OCI-LY3 (cell line): ENCODE data around the gene DRD4.
"Not testable (repeated sequence)": the region's sequence is repeated elsewhere in the genome, so short reads cannot be mapped to it uniquely, and the experiment has no call there.

Experiments
- H2AFZ ChIP-seq: fragments of 200-600, 300-600 bp; shearing (Covaris generic); 2 replicates; pipeline ENCODE4 v1.6.0; 2014; ENCODE audit warnings: antibody characterized with exemption, low read depth, low read length
- H3K27ac ChIP-seq: fragments of 200-600, 300-600 bp; sonication (generic); 2 replicates; pipeline ENCODE4 v1.5.1; 2014; ENCODE audit warnings: mild to moderate bottlenecking, low read length, moderate library complexity, mixed read lengths
- H3K27me3 ChIP-seq: fragments of 200-600, 300-600 bp; sonication (generic); 2 replicates; pipeline ENCODE4 v1.6.1; 2014; ENCODE audit warnings: low read depth, low read length, mixed read lengths
- H3K36me3 ChIP-seq: fragments of 200-600, 300-600 bp; sonication (generic); replicated peaks from 2 replicates; pipeline ENCODE3; 2014; ENCODE audit warnings: low read depth, low read length, mixed read lengths
- H3K4me1 ChIP-seq: fragments of 300-600, 200-600 bp; sonication (generic); 2 replicates; pipeline ENCODE4 v1.6.1; 2014; ENCODE audit warnings: low read length, mixed read lengths
- H3K4me2 ChIP-seq: fragments of 200-600, 300-600 bp; sonication (generic); 2 replicates; pipeline ENCODE4 v1.6.1; 2014; ENCODE audit warnings: low read length, mixed read lengths
- H3K4me3 ChIP-seq: fragments of 300-600, 200-600 bp; sonication (generic); 2 replicates; pipeline ENCODE4 v1.5.1; 2014; ENCODE audit warnings: antibody characterized with exemption, mild to moderate bottlenecking, low read length, moderate library complexity
- H3K79me2 ChIP-seq: fragments of 300-600, 200-600 bp; shearing (Covaris generic); 2 replicates; pipeline ENCODE4 v1.6.1; 2014; ENCODE audit warnings: mild to moderate bottlenecking, low read length, mixed read lengths
- H3K9ac ChIP-seq: fragments of 300-600, 200-600 bp; shearing (Covaris generic); 2 replicates; pipeline ENCODE4 v1.6.0; 2014; ENCODE audit warnings: mild to moderate bottlenecking, low read length, moderate library complexity
- H3K9me3 ChIP-seq: fragments of 200-600, 300-600 bp; shearing (Covaris generic); 2 replicates; pipeline ENCODE4 v1.6.1; 2014; ENCODE audit warnings: low read length, mixed read lengths; ENCODE audit not compliant: insufficient read depth
- H4K20me1 ChIP-seq: fragments of 200-600, 300-600 bp; sonication (generic); 2 replicates; pipeline ENCODE4 v1.6.1; 2016; ENCODE audit warnings: low read length, mixed read lengths; ENCODE audit not compliant: insufficient read depth
- EZH2phosphoT487 ChIP-seq: fragments of 200-600 bp; shearing (Covaris generic); IDR thresholded peaks from 2 replicates; pipeline ENCODE4 v1.6.1; 2018; ENCODE audit warnings: antibody characterized with exemption, mixed run types, low read depth
- TF ChIP-seq, protein P1 (sequence below): fragments of 200-600, 300-600 bp; sonication (generic); IDR thresholded peaks from 2 replicates; pipeline ENCODE4 v1.5.1; 2014; ENCODE audit warnings: antibody characterized with exemption, low read length, low read depth

DRD4 gene

DNA sequence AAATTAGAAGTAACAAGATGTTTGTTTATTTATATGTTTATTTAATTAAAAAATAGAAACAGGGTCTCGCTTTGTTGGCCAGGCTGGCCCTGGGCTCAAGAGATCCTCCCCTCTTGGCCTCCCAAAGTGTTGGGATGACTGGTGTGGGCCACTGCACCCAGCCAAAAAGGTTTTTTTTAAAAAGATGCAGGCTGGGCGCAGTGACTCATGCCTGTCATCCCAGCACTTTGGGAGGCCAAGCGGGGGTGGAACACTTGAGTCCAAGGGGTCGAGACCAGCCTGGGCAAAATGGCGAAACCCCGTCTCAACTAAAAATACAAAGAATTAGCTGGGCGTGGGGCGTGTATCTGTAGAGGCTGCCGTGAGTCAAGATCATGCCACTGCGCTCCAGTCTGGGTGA, 13.4 kb downstream of the DRD4 start:
- Histone ChIP-seq H4K20me1 (no peaks in the 10 kb centered on the region), H3K27ac (no peak overlapping the region)

DNA sequence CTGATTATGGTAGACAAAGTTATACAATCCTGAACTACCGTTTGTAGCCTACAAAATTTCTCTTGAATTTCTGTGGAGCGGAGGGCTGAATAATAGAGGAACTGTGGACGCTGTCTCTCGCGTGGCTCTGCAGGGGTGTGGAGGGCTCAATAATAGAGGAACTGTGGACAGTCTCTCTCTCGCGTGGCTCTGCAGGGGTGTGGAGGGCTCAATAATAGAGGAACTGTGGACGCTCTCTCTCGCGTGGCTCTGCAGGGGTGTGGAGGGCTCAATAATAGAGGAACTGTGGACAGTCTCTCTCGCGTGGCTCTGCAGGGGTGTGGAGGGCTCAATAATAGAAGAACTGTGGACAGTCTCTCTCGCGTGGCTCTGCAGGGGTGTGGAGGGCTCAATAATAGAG, 16.1 kb downstream of the DRD4 start:
- not testable (repeated sequence) for H2AFZ ChIP-seq, H3K79me2 ChIP-seq, H3K9me3 ChIP-seq, H3K4me1 ChIP-seq, H3K4me3 ChIP-seq, H3K9ac ChIP-seq, H4K20me1 ChIP-seq, H3K27ac ChIP-seq, H3K36me3 ChIP-seq, H3K4me2 ChIP-seq, H3K27me3 ChIP-seq

More for the DNA sequence above, 13.4 kb downstream of the DRD4 start:
- Histone ChIP-seq H3K9ac (no peak overlapping the region), H3K4me2 (no peak overlapping the region), H3K36me3 (peaks cover 6% of the 10 kb centered on the region), H3K9me3 (no peaks in the 10 kb centered on the region), H3K4me1 (no peaks in the 10 kb centered on the region), H2AFZ (no peak overlapping the region), H3K79me2 (no peaks in the 10 kb centered on the region), H3K4me3 (no peak overlapping the region), H3K27me3 (no peaks in the 10 kb centered on the region)
- TF ChIP-seq, protein P1, sequence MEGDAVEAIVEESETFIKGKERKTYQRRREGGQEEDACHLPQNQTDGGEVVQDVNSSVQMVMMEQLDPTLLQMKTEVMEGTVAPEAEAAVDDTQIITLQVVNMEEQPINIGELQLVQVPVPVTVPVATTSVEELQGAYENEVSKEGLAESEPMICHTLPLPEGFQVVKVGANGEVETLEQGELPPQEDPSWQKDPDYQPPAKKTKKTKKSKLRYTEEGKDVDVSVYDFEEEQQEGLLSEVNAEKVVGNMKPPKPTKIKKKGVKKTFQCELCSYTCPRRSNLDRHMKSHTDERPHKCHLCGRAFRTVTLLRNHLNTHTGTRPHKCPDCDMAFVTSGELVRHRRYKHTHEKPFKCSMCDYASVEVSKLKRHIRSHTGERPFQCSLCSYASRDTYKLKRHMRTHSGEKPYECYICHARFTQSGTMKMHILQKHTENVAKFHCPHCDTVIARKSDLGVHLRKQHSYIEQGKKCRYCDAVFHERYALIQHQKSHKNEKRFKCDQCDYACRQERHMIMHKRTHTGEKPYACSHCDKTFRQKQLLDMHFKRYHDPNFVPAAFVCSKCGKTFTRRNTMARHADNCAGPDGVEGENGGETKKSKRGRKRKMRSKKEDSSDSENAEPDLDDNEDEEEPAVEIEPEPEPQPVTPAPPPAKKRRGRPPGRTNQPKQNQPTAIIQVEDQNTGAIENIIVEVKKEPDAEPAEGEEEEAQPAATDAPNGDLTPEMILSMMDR: no peak
- no peak for TF ChIP-seq EZH2phosphoT487

DNA sequence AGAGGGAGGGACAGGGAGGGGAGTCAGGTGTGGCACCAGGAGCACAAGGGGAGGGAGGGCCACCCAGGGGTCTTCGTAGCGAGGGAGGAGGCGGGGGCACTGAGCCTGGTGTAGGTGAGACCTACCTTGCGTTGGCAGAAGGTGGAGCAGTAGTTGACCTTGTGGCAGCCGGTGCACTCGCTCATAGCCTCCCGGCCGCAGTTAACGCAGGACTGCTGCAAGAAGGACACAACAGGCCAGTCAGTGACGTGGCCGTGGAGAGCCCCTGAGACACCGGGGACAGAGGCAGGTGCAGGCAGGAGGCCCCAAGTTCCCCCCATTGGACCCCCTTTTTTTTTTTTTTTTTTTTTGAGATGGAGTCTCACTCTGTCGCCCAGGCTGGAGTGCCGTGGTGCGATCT, 16.8 kb downstream of the DRD4 start:
- H3K4me2 ChIP-seq: no peak overlapping the region
- H2AFZ ChIP-seq: no peak overlapping the region
- no peaks in the 10 kb centered on the region for H3K79me2 ChIP-seq
- no peak for TF ChIP-seq EZH2phosphoT487
- TF ChIP-seq, protein P1: no peak
- H3K4me3 ChIP-seq: no peak overlapping the region
- no peak overlapping the region for H3K27ac ChIP-seq
- no peaks in the 10 kb centered on the region for H3K4me1 ChIP-seq
- no peaks in the 10 kb centered on the region for H4K20me1 ChIP-seq
- H3K9ac ChIP-seq: no peak overlapping the region
- H3K27me3 ChIP-seq: no peaks in the 10 kb centered on the region
- H3K9me3 ChIP-seq: no peaks in the 10 kb centered on the region
- peaks cover 6% of the 10 kb centered on the region for H3K36me3 ChIP-seq

DNA sequence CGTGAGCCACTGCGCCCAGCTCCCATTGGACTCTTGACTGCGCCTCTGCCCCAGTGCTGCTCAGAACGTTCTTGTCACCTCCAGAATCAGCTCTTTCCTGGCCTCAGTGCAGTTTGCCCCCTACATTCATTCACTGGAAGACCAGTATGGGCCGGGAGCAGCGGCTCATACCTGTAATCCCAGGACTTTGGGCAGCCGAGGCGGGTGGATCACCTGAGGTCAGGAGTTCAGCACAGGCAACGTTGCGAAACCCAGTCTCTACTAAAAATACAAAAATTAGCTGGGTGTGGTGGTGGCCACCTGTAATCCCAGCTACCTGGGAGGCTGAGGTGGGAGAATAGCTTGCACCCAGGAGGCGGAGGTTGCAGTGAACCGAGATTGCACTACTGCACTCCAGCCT, 17.4 kb downstream of the DRD4 start:
- not testable (repeated sequence) for H3K4me2 ChIP-seq, H2AFZ ChIP-seq, H3K4me3 ChIP-seq, H3K27me3 ChIP-seq, H3K9ac ChIP-seq, H4K20me1 ChIP-seq, H3K4me1 ChIP-seq, H3K27ac ChIP-seq, H3K9me3 ChIP-seq, H3K36me3 ChIP-seq, H3K79me2 ChIP-seq

DNA sequence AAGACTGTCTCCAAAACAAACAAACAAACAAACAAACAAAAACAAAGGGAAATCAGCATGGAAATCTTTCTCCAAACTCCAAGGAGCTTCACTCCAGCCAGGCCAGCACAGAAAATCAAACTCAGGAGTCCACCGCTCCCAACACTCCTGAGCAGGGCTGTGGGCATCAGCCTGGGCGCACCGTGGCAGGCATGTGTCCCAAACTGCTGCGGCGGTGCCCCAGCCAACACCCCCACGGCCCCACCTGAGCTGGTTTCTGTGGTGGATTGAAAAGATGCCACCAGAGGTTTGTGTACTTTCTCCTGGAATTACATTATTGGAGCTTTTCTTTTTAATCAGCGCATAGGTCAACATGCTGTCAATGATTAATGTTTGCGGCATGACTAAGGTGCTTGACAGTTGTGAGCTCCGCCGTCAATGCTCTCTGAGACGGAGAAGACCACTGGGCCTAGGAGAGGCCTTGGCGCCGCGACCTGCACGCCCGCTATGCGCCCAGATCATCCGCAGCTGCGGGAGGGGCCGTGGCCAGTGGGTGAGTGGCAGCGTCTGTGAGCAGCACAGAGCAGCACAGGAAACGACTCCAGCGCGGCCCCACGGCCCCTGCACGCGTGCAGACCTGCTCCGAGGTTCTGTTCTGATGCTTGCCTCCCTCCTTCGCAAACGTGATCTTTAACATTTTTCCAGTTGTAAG, 18.1 kb downstream of the DRD4 start:
- H4K20me1 ChIP-seq: no peaks in the 10 kb centered on the region
- H3K9ac ChIP-seq: no peak overlapping the region
- no peaks in the 10 kb centered on the region for H3K4me1 ChIP-seq
- H3K9me3 ChIP-seq: no peaks in the 10 kb centered on the region
- H3K36me3 ChIP-seq: peaks cover 6% of the 10 kb centered on the region
- TF ChIP-seq EZH2phosphoT487: no peak
- TF ChIP-seq, protein P1: no peak
- no peak overlapping the region for H2AFZ ChIP-seq
- no peaks in the 10 kb centered on the region for H3K27me3 ChIP-seq
- no peak overlapping the region for H3K4me2 ChIP-seq
- no peak overlapping the region for H3K27ac ChIP-seq
- no peak overlapping the region for H3K4me3 ChIP-seq
- no peaks in the 10 kb centered on the region for H3K79me2 ChIP-seq
